Spleen (tissue), 7 donors: Measurements from ENCODE around the gene MEIS1.

ENCODE experiments used
- POLR2A ChIP-seq, 3 donors: fragments of 450-650 bp; IDR thresholded peaks; one replicate each; pipeline ENCODE4 v1.5.1; 2017; ENCODE audit warnings: antibody characterized with exemption in 3 of 3, mild to moderate bottlenecking in 1 of 3
- POLR2AphosphoS5 ChIP-seq, 3 donors: sonication (generic); formaldehyde crosslinking; IDR thresholded peaks; one replicate each; pipeline ENCODE4 v1.5.1; 2017; ENCODE audit warnings: antibody characterized with exemption in 3 of 3
- TF ChIP-seq, protein P1 (sequence below), 11 experiments: fragments of 200-600 bp in 7 of 11; fragments of 450-650 bp in 4 of 11; sonication (generic) in 4 of 11; IDR thresholded peaks in 8 of 11; conservative IDR thresholded peaks in 3 of 11; 1 replicate in 7 of 11; 2 replicates in 4 of 11; pipeline versions ENCODE4 v1.4.0 to v1.8.0; 2016 to 2021; ENCODE audit warnings: antibody characterized with exemption in 11 of 11, inconsistent platforms in 4 of 11, mild to moderate bottlenecking in 1 of 11
- donor health status: DM: no; HTN: no; CAD: no; lungs with moderate emphysema.
- donor health status: DM: no; HTN: no; CAD: no.
- donor health status: DM: no; HTN: no; CAD: no.

DNA sequence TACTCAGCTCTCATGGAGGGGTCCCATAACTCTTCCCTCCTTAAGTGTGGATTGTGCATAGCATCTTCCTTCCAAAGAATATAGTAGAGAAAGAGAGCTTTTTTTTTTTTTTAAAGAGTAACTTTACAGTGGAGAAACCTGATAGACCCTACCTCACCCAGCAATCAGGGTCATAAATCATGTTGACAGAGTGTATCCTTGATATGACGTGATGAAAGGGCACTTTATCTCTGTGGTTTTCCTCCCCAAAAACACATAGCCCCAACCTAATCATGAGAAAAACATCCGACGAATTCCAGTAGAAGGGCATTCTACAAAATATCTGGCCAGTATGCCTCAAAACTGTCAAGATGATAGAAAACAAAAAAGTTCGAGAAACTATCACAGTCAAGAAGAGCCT is 29.5 kb upstream of the MEIS1 start:
- TF ChIP-seq, protein P1, sequence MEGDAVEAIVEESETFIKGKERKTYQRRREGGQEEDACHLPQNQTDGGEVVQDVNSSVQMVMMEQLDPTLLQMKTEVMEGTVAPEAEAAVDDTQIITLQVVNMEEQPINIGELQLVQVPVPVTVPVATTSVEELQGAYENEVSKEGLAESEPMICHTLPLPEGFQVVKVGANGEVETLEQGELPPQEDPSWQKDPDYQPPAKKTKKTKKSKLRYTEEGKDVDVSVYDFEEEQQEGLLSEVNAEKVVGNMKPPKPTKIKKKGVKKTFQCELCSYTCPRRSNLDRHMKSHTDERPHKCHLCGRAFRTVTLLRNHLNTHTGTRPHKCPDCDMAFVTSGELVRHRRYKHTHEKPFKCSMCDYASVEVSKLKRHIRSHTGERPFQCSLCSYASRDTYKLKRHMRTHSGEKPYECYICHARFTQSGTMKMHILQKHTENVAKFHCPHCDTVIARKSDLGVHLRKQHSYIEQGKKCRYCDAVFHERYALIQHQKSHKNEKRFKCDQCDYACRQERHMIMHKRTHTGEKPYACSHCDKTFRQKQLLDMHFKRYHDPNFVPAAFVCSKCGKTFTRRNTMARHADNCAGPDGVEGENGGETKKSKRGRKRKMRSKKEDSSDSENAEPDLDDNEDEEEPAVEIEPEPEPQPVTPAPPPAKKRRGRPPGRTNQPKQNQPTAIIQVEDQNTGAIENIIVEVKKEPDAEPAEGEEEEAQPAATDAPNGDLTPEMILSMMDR (IDR thresholded peaks at IDR 0.05 in 8 of 11, conservative IDR thresholded peaks at IDR 0.05 in 3 of 11), result no peak
- TF ChIP-seq POLR2AphosphoS5 (IDR thresholded peaks at IDR 0.05) (no peak), POLR2A (IDR thresholded peaks at IDR 0.05) (no peak)
